PC-3 (cell line): ENCODE data around the gene TMEM204.

ENCODE experiments used
- CTCF ChIP-seq: fragments of 300-600 bp; sonication (generic); conservative IDR thresholded peaks from 2 replicates; pipeline ENCODE4 v1.5.1; 2017; ENCODE audit warnings: antibody characterized with exemption, low read depth, mild to moderate bottlenecking, low read length
- EZH2phosphoT487 ChIP-seq: fragments of 300-600 bp; sonication (generic); IDR thresholded peaks from 2 replicates; pipeline ENCODE4 v1.6.1; 2018; ENCODE audit warnings: mild to moderate bottlenecking, antibody characterized with exemption, low read length, borderline replicate concordance

- TF ChIP-seq CTCF (no peak), EZH2phosphoT487 (no peak)
Measured at GRCh38 chr16:1565083-1565805, 31.8 kb downstream of the TMEM204 start.
